ENCODE results near the gene CREG1. TPM values are rescaled to one million over a fixed set of nuclear protein-coding genes. Genes with fewer than 3 reads are reported as not detected.
A peak's percentile ranks its signal among the peaks of the same experiment; 100 is the strongest.

Gene CREG1
- total RNA-seq, 1 donor from 2014 or later = 19.2 TPM

DNA sequence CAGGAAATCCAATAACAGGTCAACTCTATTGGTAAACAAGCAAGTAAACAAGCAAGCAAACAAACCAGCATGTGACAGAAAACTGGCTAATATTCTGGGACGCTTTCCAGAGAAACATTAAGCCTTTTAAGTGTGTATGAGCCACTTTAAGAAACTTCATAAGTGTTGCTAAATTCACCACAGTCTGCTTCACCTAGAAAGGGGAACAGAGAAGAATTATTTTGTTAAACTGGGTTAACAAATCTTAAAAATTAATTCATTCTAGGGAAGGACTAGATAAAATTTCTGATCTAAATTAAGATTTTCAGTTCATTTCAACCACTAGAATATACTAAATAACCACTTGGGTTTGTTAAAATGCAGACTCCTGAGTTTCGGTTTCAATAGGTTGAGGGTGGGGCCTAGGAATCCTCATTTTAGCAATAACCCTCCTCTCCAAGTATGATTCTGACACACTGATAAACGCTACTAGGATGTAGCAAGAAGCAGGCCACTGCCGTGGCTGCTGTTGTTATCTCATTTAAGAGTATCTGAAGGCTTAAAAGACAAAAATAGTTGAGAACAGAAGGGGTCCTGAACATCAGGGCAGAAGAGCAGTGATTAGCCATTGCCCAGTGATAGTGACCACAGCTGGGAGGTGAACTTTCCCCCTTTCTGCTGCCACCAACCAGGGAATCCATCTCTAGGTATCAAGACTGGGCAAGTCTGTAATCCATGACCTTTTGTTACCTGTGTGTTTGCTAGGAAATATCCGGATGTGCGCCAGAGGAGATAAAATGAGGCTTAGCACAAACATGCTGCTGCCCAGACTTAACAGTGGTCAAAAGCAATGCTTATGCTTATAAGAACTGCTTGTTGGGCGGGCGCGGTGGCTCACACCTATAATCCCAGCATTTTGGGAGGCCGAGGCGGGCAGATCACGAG lies 11.2 kb downstream of the CREG1 start:
- no peak for TF ChIP-seq CTCF (IDR thresholded peaks at IDR 0.05)
- DNase-seq (ENCODE audit: extremely low spot score, unreplicated experiment) = no peak
- H3K4me1 Mint-ChIP-seq (ENCODE audit: unreplicated experiment) = no peaks in the 10 kb centered on the region
- no peaks in the 10 kb centered on the region for H3K9me3 Mint-ChIP-seq (ENCODE audit: unreplicated experiment)
- H3K36me3 Mint-ChIP-seq (ENCODE audit: unreplicated experiment) = no peaks in the 10 kb centered on the region
- H3K27ac Mint-ChIP-seq (ENCODE audit: unreplicated experiment) = no peak overlapping the region
- H3K4me3 Mint-ChIP-seq (ENCODE audit: unreplicated experiment) = no peak overlapping the region
- H3K27me3 Mint-ChIP-seq (ENCODE audit: unreplicated experiment) = peaks cover 5% of the 10 kb centered on the region

- no peak overlapping the region for H3K27ac Mint-ChIP-seq (ENCODE audit: unreplicated experiment)
- peaks cover 10% of the 10 kb centered on the region for H3K27me3 Mint-ChIP-seq (ENCODE audit: unreplicated experiment)
- TF ChIP-seq CTCF (IDR thresholded peaks at IDR 0.05) = no peak
- no peak overlapping the region for H3K4me3 Mint-ChIP-seq (ENCODE audit: unreplicated experiment)
- no peaks in the 10 kb centered on the region for H3K36me3 Mint-ChIP-seq (ENCODE audit: unreplicated experiment)
- no peaks in the 10 kb centered on the region for H3K4me1 Mint-ChIP-seq (ENCODE audit: unreplicated experiment)
- H3K9me3 Mint-ChIP-seq (ENCODE audit: unreplicated experiment) = no peaks in the 10 kb centered on the region
- no peak for DNase-seq (ENCODE audit: extremely low spot score, unreplicated experiment)
Observed at GRCh38 chr1:167541610-167542009, 12.0 kb downstream of the CREG1 start.

GRCh38 chr1:167541003-167541402 lies 12.6 kb downstream of the CREG1 start:
- Mint-ChIP-seq H3K27me3 (ENCODE audit: unreplicated experiment) (peaks cover 15% of the 10 kb centered on the region), H3K36me3 (ENCODE audit: unreplicated experiment) (no peaks in the 10 kb centered on the region), H3K4me1 (ENCODE audit: unreplicated experiment) (no peaks in the 10 kb centered on the region), H3K4me3 (ENCODE audit: unreplicated experiment) (no peak overlapping the region), H3K9me3 (ENCODE audit: unreplicated experiment) (no peaks in the 10 kb centered on the region), H3K27ac (ENCODE audit: unreplicated experiment) (no peak overlapping the region)
- no peak for TF ChIP-seq CTCF (IDR thresholded peaks at IDR 0.05)
- DNase-seq (ENCODE audit: extremely low spot score, unreplicated experiment) = no peak

DNA sequence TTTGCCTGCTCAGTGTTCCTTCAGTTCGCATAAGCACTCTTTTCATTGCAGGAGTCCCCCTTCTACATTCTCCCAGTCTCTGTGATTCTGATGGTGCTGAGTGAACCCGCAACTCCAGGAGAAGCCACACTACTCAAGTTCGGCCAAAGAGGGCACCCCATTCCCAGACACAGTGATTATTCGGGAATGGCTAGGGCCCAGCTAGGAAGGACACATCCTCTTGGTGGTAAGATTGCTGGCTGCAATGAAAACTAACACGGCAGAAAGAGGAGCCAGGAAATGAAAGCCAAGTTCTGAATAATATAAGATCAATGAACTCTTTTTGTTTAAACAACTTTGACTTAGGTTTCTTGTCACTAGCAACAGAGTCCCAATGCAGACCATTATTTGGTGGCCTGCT lies 14.9 kb downstream of the CREG1 start:
- Mint-ChIP-seq H3K9me3 (ENCODE audit: unreplicated experiment) (no peaks in the 10 kb centered on the region), H3K27me3 (ENCODE audit: unreplicated experiment) (peaks cover 27% of the 10 kb centered on the region), H3K4me3 (ENCODE audit: unreplicated experiment) (no peak overlapping the region), H3K27ac (ENCODE audit: unreplicated experiment) (no peak overlapping the region), H3K36me3 (ENCODE audit: unreplicated experiment) (no peaks in the 10 kb centered on the region), H3K4me1 (ENCODE audit: unreplicated experiment) (no peaks in the 10 kb centered on the region)
- DNase-seq (ENCODE audit: extremely low spot score, unreplicated experiment) = no peak
- TF ChIP-seq CTCF (IDR thresholded peaks at IDR 0.05) = peak; percentile 10

DNA sequence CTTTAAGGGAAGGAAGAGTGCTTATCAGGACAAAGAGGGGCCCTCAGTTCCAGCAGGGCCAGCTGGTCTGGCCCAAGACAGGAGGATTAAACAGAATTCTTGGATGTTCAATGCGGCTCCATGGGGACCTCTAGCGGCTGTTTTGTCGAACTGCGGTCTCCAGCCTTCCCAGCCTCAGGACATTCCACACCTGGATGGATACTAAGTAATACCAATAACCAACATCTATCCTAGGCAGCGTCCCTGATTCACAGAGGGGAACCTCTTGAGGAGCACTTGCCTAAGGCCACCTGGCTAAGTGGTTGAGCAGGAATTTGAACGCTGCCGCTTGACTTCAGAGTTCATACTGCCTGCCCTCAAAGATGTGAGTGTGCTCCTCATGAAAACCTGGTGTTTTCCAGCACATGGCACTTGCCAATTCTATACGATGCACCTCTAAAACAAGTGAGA lies 19.7 kb downstream of the CREG1 start:
- Mint-ChIP-seq H3K4me1 (ENCODE audit: unreplicated experiment) (no peaks in the 10 kb centered on the region), H3K9me3 (ENCODE audit: unreplicated experiment) (no peaks in the 10 kb centered on the region), H3K36me3 (ENCODE audit: unreplicated experiment) (no peaks in the 10 kb centered on the region), H3K4me3 (ENCODE audit: unreplicated experiment) (no peak overlapping the region), H3K27me3 (ENCODE audit: unreplicated experiment) (peaks cover 47% of the 10 kb centered on the region), H3K27ac (ENCODE audit: unreplicated experiment) (no peak overlapping the region)
- no peak for DNase-seq (ENCODE audit: extremely low spot score, unreplicated experiment)
- TF ChIP-seq CTCF (IDR thresholded peaks at IDR 0.05) = peak; percentile 95
